Nucleus accumbens (tissue), 56 donors: ENCODE results near the gene VTCN1.

ENCODE experiments used
- DNase-seq, 56 donors: peaks; one replicate each; lab custom pipeline; 2025; lab: John Stamatoyannopoulos, UW

Gene VTCN1

DNA sequence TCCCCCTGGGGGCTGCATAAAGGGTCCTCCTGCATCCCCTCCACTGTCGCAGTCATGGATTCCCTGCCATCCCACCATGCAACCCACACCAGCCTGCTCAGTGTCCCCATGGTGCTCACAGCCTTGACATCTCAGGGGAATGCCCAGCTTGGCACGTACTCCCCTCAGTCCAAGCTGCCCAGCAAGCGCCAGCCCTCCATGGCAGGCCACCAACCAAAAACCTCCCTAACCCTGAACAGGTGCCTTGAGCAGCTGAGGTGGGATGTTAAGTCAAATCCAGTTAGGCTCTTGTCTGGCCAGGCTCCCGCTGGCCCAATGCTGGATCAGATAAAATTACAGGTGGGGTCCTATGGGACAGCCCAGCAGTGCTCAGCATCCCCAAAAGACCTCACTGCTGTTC, 341 bp downstream of the VTCN1 start:
- no peak for DNase-seq

DNA sequence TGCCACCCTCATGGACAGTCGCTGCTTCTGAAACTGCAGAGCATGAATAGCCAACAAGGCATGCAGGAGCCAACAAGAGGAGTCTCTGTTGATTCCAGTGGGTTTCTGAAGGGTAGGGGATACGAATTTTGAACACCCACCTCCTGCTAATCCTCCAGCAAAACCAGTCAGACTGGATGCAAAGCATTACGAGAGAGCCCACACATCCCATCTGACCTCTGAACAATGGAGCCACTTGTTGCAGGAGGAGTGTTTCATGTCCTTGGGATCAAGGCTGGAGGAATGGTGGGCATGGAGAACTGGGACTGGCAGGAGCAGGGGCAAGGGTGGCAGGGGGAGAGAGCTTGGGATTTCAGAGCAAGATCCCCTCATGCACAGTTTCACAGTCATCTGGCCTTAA, 1.6 kb downstream of the VTCN1 start:
- no peak for DNase-seq

DNA sequence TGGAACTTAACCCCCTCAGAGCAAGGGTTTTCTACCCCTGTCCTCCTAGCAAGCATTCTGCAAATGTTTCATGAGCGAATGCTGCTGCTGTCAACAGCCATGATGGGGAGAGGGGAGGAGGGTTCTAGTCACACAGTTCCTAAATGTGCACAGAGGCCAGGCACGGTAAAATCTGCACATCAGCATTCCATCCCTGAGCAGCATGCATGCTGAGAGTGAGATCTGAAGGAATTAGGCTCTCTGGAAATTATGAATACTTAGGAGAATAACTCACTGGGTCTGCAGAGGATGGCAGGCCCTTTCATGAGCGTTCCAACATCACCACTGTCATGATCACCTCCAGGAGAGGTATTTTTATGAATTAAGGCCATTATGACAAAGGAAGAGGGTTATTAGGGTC, 2.1 kb downstream of the VTCN1 start:
- DNase-seq, result no peak

DNA sequence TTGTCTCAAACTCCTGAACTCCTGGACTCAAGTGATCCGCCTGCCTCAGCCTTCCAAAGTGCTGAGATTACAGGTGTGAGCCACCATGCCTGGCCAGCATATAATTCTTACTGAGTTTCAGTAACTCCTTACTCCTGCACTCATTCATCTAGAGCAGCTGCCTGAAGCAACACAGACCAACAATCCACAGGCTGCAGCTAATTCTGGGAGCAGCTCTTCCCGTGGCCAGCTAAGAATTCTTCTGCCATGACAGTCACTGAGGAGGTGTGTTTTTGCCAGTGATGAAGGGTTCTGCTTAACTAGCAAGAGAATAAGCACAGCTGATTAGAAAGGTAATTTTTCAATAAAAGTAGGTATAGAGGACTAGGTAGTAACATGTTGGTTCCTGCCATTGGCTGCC, 5.4 kb downstream of the VTCN1 start:
- no peak for DNase-seq

DNA sequence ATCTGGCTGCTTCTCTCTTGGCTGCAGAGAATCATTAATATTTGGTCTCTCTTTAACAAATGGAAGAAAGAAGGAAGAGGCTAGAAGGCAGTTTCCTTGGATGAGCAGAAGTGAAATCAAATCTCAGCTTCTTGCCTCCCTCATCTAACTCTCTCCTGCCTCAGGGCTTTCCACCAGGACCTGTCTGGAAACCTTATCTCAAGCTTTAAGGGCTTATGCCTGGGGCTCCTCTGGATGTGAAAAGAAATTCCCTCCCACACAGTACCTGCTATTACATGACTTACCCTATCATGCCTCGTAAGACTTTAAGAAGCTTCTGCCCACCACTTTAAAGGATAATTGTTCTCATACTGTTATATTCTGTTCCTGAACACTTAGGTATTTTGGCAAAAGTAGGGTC, 8.9 kb downstream of the VTCN1 start:
- DNase-seq, result no peak

DNA sequence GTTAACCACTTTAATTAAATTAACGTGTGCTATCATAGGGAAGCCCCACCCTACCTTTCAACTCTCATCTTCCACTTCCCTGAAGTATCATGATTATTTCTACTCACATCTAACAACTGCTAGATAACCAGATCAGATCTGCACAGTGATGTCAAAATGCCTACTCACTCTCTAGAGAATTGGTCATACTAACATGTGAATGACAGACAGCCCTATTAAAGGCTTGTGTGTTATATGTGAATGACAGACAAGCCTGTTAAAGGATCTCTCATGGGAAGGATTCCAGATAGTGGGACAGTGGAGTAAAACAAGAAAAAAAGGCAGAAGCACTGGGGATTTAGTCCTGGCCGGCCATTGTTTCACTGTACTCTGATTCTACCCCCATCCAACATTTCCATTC, 12.6 kb downstream of the VTCN1 start:
- no peak for DNase-seq

DNA sequence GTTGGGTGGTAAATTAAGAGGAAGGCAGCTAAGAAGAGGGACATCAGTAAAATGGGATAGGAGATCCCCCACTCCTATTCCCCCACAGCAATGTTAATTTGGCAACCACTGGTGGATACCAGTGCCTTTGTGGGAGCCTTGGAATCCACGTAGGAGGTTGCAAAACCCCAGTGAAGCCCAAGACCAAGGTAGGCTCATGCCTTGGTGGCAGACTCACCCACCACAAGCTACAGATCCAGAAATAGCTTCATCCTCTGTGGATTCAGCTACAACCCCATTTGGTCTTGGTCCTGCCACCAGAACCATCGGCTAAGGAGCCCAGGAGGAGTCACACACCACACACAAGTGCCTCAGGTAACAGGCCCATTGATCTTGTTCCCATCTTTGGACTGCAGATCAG, 21.0 kb downstream of the VTCN1 start:
- DNase-seq, result no peak

DNA sequence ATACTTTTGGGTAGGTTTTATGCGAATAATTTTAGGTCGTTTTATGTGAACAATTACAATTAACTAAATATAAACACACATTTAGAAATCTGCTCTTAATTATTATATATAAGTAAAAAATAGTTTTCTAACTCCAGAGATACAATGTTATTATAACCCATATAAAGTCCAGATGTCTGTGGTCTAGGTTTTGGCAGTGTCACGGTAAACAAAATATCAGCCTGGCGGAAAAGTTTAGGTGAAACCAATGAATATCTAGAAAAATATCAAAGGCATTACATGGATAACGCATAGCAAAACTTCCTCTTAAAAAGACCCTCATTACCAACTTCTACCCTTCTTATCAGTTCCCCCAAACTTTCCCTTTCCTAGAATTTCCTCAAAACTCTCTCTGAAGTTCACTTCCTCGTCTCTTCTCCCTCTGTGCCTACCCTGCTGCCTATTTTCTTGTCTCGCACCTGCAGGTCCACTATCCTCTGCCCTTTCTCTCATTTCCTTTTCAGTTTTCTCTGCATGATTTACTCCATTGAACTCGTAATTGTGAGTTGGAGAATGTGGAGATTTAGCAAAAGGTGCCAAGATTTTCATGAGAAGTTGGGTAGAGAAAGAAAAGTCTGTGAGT, 21.8 kb downstream of the VTCN1 start:
- no peak for DNase-seq

DNA sequence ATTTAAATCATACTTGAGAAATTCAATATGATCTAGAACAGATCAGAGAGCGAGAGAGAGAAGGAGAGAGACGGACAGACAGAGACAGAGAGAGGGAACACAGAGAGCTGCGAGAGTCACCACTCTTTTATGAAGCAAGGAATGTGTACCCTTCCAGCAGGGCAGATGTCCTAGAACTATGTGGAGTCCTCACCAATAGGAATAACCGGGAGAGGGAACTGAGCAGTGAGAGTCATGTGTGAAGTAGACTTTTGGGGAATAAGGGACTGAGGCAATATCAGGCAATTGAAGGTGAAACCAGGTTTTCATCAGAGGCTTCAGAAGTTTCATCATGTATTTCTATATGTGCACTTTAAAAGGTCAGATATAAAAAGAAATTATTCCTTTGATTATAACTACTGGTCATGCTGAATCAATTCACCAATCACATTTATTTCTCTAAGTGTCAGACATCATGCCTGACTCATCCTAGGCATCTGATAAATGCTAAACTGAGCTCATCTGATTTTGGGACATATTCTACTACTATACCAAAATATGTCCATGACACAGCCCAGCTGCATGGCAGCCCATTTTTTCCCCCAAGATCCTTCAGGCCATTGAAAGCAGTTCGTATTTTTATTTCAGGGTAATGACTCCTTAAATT, 22.4 kb downstream of the VTCN1 start:
- DNase-seq, result no peak

DNA sequence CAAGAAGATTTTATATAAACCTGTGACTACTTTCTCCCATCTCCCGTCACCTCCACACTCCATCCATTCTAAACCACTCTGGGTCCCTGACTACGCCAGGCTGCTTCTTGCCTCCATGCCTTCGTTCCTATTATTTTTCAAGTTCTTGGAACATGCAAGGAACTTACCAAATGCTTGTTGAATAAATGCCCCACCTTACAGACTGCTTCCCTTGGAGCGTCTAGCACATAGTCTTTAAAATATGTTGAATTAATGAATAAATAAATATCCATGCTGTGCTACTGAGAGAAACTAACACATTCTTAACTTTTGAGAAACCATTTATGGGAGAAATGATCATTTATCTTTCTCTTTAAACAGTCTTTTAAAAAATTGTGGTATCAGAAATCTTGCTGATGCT, 27.6 kb downstream of the VTCN1 start:
- DNase-seq, result no peak

DNA sequence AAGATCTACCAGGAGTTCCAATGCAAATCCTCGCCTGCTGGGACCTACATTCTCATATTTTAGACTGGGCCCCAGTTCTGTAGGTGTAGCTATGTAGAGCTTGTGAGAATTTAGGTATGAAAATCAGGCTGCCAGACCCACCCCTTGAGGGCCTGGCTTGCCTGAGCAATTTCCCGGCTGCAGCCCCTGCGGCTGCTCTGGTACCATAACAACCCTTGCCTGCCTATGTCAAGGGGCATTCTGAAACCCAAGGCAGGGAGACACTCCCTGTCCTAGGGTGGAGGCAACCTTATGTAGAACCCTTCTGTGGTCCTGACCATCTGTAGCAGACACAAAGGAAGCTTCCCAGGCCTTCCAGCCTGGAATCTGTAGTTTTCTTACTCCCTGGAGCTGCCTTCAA, 28.4 kb downstream of the VTCN1 start:
- DNase-seq, result no peak

DNA sequence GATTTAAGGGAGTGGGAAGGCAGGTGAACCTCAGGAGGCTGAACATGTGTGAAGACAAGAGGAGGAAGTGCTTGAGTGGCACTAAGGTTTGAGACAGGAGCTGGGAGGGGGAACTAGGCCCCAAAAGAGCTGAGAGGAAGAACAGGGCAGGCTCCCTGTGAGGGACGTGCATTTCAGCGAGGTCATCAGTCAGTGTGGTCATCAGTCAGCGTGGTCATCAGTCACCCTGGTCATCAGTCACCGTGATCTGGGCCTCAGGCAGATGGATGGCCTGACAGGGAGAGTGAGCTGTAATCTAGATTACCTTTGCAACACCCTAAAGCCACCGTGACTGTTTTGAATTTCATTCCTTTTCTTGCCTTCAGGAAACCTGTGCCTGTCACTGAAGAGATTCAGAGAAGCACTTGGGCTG, 29.1 kb downstream of the VTCN1 start:
- DNase-seq, result no peak

DNA sequence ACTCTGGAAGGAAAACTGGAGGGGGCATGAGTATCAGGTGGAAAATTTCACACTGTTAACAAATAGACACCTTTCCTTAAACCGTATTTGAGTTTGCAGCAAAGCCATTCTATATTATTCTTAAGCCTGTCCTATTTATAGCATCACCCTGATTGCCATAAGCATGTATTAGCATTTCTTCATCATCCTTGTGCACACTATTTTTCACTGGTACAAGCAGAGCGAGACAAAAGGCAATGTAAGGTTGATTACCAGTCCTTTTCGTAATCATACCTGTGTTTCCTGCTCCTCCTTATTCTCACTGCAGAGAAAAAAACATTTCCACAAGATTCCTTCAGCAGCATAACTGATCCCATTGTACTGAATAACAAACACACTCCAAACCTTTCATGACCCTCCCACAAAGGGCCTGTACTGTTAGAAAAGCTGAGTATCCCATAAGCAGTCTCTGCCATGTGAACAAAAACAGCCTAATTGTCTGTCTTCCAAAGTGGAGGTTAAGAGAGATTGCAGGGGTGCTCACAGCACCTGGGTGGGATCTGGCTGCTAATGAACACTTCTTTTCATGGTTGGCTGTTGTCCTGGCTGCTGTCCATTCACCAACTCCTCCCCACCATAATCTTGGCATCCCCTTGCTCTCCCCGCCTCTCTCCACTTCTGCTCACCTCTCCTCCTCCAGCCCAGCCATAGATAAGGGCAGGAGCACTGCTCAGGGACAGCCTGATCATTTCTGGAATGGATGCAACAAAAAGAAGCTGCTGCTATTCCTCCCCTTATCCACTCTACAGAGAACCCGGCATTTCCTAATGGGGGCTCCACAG, 30.4 kb downstream of the VTCN1 start:
- no peak for DNase-seq

DNA sequence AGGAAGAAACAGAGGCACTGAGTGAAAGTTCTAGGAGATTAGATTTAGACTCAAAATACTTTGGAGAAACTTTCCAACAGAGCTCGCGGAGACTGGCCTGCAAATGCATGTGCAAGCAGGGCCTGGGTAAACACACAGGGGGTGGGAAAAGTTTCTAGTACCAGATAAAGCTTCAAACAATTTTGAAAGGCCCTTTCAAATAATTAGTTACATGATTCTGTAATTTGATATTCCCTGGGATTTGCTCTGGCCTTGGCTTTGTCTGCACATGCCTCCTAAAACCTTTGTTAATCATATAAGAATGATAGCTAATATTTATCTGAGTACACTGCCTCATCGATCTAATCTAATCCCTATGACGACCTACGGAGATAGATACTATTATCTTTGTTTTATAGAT, 31.3 kb downstream of the VTCN1 start:
- DNase-seq, result no peak

DNA sequence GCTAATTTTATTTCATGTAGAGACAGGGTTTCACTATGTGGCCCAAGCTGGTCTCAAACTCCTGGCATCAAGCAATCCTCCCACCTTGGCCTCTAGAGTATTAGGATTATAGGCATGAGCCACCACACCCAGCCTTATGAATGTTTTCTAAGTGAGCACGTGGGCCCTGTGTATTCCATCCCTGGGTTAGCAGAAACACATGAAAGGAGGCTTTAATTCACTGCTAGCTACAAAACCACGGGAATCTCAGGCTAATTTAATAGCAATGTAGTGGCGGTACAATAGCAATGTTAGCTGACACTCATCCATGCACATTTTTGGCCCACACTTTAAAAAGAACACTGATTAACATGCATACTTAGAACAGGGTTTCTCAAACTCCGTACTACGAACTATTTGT, 32.0 kb downstream of the VTCN1 start:
- no peak for DNase-seq

DNA sequence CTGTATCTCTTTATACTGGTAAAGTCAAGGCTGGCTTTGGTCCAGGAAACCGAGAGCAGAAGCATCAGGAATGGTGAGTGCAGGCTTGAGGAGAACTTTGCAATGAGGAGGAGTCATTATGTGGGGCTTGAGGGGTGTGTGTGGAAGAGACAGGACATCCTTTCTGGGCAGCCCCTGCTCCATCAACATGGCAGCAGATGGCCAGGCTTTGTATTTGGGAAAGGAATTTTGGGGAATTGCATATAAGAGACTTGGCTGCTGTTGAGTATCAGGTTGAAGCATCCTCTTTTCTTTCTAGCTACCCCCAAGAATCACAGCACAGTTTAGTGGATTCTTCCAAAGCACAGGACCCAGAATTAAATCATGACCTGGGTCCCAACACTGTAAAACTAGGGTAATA, 33.4 kb downstream of the VTCN1 start:
- no peak for DNase-seq

DNA sequence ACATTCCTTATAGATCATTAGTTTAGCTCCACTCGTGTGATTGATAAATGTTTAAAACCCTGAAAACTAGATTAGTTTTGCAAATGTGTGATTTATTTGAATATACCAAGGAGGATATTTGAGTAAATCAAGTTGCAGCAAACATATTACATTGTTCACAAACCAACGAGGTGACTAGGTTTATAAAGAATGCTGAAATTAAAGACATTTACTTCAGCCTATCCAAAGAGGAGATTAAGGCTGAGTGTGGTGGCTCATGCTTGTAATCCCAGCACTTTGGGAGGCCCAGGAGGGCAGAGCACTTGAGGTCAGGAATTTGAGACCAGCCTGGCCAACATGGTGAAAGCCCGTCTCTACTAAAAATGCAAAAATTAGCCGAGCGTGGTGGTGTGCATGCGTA, 34.1 kb downstream of the VTCN1 start:
- DNase-seq, result no peak

DNA sequence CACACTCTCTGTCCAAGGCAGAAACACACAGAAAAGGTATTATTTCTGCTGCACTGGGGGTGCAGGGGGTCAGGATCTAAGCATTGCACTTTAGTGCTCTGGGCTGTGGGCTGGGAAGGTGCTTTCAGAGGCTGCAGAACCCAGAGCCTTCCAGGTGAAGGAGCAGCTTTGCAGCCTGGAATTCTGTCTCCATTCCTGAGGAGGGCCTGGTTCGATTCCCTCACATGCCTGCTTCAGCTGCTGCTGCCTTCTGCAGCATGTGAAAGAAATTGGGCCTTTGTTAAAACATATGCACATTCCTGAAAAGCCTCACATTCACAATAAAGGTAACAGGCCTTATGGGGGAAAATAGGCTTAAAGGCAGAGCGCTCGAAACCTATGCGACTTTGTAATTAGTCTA, 35.9 kb downstream of the VTCN1 start:
- no peak for DNase-seq

DNA sequence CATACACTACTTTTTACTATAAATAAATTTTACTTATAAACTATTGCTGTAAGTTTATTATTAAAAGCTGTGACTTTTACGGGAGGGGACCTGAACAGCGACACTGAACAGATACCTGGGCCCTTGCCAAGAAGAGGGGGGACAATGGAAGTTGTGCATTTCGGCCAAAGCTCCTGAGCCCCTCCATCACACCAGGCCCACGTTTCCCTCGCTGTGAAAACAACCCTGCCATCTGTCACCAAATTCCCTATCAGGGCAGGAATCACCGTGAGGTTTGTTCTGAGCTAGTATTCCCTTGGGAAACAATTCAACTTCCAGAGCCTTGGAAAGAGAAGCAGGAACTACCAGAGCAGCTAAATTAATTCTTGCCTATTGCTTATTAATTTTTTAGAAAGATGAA, 37.0 kb downstream of the VTCN1 start:
- DNase-seq, result no peak

DNA sequence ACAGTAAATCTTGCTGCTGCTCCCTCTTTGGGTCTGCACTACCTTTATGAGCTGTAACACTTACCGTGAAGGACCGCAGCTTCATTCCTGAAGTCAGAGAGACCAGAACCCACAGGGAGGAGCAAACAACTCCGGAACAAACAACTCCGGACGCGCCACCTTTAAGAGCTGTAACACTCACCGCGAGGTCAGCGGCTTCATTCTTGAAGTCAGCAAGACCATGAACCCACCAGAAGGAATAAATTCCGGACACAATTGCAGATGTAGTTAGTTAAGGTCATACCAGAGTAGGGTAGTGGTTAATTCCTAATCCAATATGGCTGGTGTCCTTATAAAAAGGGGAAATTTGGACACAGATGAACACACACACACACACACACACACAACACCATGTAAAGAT, 37.7 kb downstream of the VTCN1 start:
- DNase-seq, result no peak

DNA sequence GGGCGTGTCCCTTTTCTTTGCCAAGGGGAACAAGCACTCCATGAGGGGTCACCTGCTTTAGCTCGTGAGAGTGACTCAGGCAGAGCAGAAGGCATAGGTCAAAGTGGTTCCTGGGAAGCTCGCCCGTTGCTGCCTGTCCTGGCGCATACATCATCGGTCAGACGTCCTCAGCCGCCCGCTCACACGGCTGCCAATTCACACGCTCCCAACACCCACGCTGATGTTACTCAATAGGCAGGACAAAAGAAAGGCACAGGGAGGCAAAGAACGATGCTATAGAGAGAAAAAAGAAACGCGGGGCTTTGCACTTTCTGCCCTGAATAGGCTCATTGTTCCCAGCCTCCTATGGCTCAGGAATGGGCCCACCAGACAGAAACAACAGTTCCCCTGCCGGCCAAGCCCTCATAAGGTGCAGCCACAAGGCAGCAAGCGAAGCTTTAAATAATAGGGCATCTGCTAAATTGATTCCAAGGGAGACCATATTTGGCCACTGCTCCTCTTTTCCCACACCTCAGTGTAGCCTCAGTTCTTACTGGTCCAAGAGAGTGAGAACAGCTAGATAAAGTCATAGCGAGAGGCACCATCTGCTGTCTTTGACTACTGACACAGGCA, 38.7 kb downstream of the VTCN1 start:
- DNase-seq, result peak in 20 of 56 donors; percentile 1 to 78 (median 10)
